PFSK-1 (cell line): Measurements from ENCODE around the gene PCDHB1.

Experiments
- POLR2AphosphoS5 ChIP-seq: IDR thresholded peaks from 2 replicates; pipeline ENCODE4 v1.6.1; 2012; ENCODE audit warnings: low read depth, mild to moderate bottlenecking, control low read depth, low read length, moderate library complexity
- REST ChIP-seq, 2 experiments: IDR thresholded peaks; 2 replicates each; pipeline versions ENCODE4 v1.6.1 to v1.8.0; 2011 to 2012; ENCODE audit warnings: low read depth in 2 of 2, low read length in 2 of 2, control low read depth in 1 of 2, inconsistent platforms in 1 of 2, mild to moderate bottlenecking in 1 of 2, moderate library complexity in 1 of 2; ENCODE audit not compliant: insufficient read depth in 1 of 2
- SIN3A ChIP-seq: IDR thresholded peaks from 2 replicates; pipeline ENCODE4 v1.6.1; 2012; ENCODE audit warnings: mild to moderate bottlenecking, low read length, moderate library complexity, borderline replicate concordance; ENCODE audit not compliant: insufficient read depth
- TAF1 ChIP-seq: IDR thresholded peaks from 2 replicates; pipeline ENCODE4 v1.6.1; 2012; ENCODE audit warnings: low read length, control low read depth, borderline replicate concordance; ENCODE audit not compliant: insufficient read depth

- no peak for TF ChIP-seq POLR2AphosphoS5
- TF ChIP-seq TAF1, result no peak
- TF ChIP-seq REST (IDR thresholded peaks at IDR 0.05; ENCODE audit: insufficient read depth in 1 of 2, low read depth in 2 of 2, low read length in 2 of 2), result no peak
- no peak for TF ChIP-seq SIN3A
Observed at GRCh38 chr5:141077826-141078225, 26.7 kb downstream of the PCDHB1 start.
